ENCODE results near the gene ZNF148.

ZNF148 gene

DNA sequence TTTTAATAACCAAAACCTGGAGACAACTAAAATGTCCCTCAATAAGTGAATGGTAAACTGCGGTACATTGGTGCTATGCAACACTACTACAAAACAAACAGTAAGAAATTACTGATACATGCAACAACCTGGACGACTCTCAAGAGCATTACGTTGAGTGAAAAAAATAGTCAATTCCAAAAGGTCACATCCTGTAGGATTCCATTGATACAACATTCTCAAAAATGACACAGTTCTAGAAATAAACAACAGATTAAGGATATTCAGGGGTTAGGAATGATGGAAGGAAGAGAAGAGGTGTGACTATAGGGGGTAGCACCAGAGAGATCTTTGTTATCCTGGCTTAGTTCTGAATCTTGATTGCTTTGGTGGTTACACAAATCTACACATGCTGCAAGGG lies 72.2 kb downstream of the ZNF148 start:
- H3K9ac ChIP-seq (ENCODE audit: low read depth, low read length), result no peak overlapping the region
- H3K4me2 ChIP-seq (ENCODE audit: low read length), result no peak overlapping the region
- no peak overlapping the region for H3K4me3 ChIP-seq (ENCODE audit: low read length)
- H3K4me1 ChIP-seq (ENCODE audit: control insufficient read depth, insufficient read depth, low read length), result peaks cover 20% of the 10 kb centered on the region
- no peaks in the 10 kb centered on the region for H3K27me3 ChIP-seq (ENCODE audit: control insufficient read depth, insufficient read depth, low read length)
- no peaks in the 10 kb centered on the region for H3K9me3 ChIP-seq (replicated peaks; ENCODE audit: low read length)
- no peaks in the 10 kb centered on the region for H3K36me3 ChIP-seq (ENCODE audit: insufficient read depth, low read length)

DNA sequence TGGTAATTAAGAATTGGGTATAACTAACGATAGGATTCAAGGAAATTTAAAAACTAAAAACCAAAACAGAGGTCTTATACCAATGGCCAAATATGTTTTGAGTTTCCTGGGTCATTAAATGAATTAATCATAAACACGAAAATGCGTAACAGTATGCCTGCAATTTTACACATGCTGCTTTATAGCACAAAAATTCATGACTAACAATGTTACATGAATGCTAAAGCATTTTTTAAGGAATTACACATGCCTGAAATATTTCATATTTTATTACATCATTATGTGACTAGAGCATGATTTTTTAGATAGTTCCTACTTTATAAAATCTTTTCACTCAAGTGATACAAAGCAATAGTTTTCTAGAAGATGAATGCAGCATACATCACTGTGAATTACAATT lies 74.7 kb downstream of the ZNF148 start:
- Histone ChIP-seq H3K36me3 (ENCODE audit: insufficient read depth, low read length) (no peaks in the 10 kb centered on the region), H3K4me3 (ENCODE audit: low read length) (peak overlapping the region; percentile 44), H3K9me3 (replicated peaks; ENCODE audit: low read length) (no peaks in the 10 kb centered on the region), H3K9ac (ENCODE audit: low read depth, low read length) (peak overlapping the region; percentile 65), H3K27me3 (ENCODE audit: control insufficient read depth, insufficient read depth, low read length) (no peaks in the 10 kb centered on the region), H3K4me1 (ENCODE audit: control insufficient read depth, insufficient read depth, low read length) (peaks cover 20% of the 10 kb centered on the region), H3K4me2 (ENCODE audit: low read length) (peak overlapping the region; percentile 77)

DNA sequence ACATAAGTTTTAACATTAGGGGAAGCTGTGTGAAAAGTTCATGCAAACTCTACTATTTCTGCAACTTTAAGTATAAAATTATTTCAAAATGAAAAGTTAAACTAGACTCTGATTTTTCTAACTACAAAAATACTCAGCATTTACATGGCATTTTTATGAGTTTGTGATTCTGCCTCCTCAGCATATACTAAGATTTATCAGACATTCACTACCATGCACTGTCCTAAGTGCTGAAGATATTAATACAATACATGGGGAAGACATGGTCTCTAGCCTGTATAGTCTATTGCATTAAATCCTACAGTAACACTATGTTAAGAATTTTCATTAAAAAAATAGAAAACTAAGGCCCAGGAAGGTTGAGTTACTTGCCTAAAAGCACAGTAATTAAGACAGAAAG lies 80.7 kb downstream of the ZNF148 start:
- no peak overlapping the region for H3K4me3 ChIP-seq (ENCODE audit: low read length)
- H3K9ac ChIP-seq (ENCODE audit: low read depth, low read length), result no peak overlapping the region
- no peaks in the 10 kb centered on the region for H3K27me3 ChIP-seq (ENCODE audit: control insufficient read depth, insufficient read depth, low read length)
- no peaks in the 10 kb centered on the region for H3K4me1 ChIP-seq (ENCODE audit: control insufficient read depth, insufficient read depth, low read length)
- no peaks in the 10 kb centered on the region for H3K36me3 ChIP-seq (ENCODE audit: insufficient read depth, low read length)
- no peaks in the 10 kb centered on the region for H3K9me3 ChIP-seq (replicated peaks; ENCODE audit: low read length)
- H3K4me2 ChIP-seq (ENCODE audit: low read length), result no peak overlapping the region

DNA sequence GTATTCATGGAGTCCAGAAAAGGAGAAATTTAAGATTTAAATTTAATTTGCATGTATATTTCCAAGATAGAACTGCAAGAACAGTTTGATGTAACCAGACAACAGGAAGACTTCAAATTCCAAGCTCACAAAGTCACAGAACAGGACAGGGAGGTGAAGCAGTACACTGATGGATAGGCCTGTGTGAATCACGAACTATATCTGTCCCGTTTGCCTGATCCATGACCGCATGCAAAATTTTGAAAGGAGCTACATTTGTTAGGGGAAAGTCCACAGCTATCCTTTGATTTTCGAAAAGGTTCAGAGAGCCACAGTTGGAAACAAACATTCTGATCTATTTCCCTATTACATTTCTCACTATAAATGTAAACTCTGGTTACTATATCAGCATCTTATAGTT lies 83.1 kb downstream of the ZNF148 start:
- no peak overlapping the region for H3K9ac ChIP-seq (ENCODE audit: low read depth, low read length)
- H3K27me3 ChIP-seq (ENCODE audit: control insufficient read depth, insufficient read depth, low read length), result no peaks in the 10 kb centered on the region
- no peak overlapping the region for H3K4me2 ChIP-seq (ENCODE audit: low read length)
- no peaks in the 10 kb centered on the region for H3K4me1 ChIP-seq (ENCODE audit: control insufficient read depth, insufficient read depth, low read length)
- H3K9me3 ChIP-seq (replicated peaks; ENCODE audit: low read length), result no peaks in the 10 kb centered on the region
- no peak overlapping the region for H3K4me3 ChIP-seq (ENCODE audit: low read length)
- H3K36me3 ChIP-seq (ENCODE audit: insufficient read depth, low read length), result peaks cover 5% of the 10 kb centered on the region

DNA sequence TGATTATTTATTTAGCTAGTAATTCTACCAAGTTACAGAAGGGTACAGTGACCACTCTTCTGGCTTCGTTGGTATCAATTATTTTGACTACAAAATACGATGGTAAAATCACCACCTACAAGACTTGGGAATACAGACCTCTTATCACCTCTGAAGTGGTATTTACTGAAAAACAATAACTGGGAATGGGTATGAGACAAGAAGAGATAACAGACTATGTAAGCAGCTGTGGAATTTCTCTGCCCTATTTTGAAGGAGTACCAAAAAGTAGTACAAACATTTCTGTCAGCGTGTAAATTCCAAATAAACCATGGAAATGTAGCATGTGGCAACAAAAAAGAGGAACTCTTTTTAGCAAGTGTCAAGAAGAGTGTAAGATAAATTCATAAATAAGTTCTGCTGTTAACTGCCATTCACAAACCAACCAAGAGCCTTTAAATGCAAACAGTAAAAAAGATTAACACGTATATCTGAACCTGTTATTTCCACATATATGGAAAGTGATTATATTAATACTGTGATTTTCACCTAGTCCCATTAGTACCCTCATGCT lies 85.6 kb downstream of the ZNF148 start:
- Histone ChIP-seq H3K9me3 (replicated peaks; ENCODE audit: low read length) (no peaks in the 10 kb centered on the region), H3K4me2 (ENCODE audit: low read length) (no peak overlapping the region), H3K4me1 (ENCODE audit: control insufficient read depth, insufficient read depth, low read length) (no peaks in the 10 kb centered on the region), H3K36me3 (ENCODE audit: insufficient read depth, low read length) (peaks cover 5% of the 10 kb centered on the region), H3K4me3 (ENCODE audit: low read length) (no peak overlapping the region), H3K27me3 (ENCODE audit: control insufficient read depth, insufficient read depth, low read length) (no peaks in the 10 kb centered on the region), H3K9ac (ENCODE audit: low read depth, low read length) (no peak overlapping the region)

DNA sequence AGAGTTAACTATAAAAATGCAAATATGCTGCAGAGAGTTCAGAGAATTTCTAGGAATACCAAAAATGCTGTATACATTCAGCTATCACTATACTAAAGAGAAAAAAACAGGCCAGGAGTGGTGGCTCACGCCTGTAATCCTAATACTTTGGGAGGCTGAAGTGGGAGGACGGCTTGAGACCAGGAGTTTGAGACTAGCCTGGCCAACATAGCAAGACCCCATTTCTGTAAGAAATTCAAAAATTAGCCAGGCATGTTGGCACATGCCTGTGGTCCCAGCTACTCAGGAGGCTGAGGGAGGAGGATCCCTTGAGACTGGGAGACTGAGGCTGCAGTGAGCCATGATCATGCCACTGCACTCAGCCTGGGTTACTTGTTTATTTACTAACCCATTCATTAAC lies 87.9 kb downstream of the ZNF148 start:
- Histone ChIP-seq H3K4me2 (ENCODE audit: low read length) (no peak overlapping the region), H3K9ac (ENCODE audit: low read depth, low read length) (no peak overlapping the region), H3K4me3 (ENCODE audit: low read length) (no peak overlapping the region), H3K9me3 (replicated peaks; ENCODE audit: low read length) (no peaks in the 10 kb centered on the region), H3K36me3 (ENCODE audit: insufficient read depth, low read length) (peaks cover 5% of the 10 kb centered on the region), H3K27me3 (ENCODE audit: control insufficient read depth, insufficient read depth, low read length) (no peaks in the 10 kb centered on the region), H3K4me1 (ENCODE audit: control insufficient read depth, insufficient read depth, low read length) (peaks cover 6% of the 10 kb centered on the region)

DNA sequence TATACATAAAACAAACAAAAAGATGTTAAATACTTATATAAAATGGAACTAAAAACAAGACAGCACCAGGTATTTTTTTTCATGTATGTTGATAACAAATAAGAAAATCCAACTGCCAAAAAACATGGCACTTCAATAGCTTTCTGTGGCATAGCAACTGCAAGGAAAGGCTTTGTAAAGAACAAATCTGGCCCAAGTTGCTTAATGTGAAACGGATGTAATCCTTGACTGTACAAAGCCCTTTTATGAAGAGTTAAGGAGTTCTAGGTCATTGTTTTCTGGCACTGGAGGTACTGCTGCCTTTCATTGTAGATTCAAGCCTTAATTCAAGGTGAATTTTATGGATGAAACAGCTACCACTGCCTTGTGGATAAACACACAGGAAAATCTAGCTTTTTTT lies 93.7 kb downstream of the ZNF148 start:
- H3K4me2 ChIP-seq (ENCODE audit: low read length), result no peak overlapping the region
- H3K9me3 ChIP-seq (replicated peaks; ENCODE audit: low read length), result no peaks in the 10 kb centered on the region
- no peaks in the 10 kb centered on the region for H3K27me3 ChIP-seq (ENCODE audit: control insufficient read depth, insufficient read depth, low read length)
- H3K4me3 ChIP-seq (ENCODE audit: low read length), result no peak overlapping the region
- H3K36me3 ChIP-seq (ENCODE audit: insufficient read depth, low read length), result peaks cover 6% of the 10 kb centered on the region
- no peak overlapping the region for H3K9ac ChIP-seq (ENCODE audit: low read depth, low read length)
- H3K4me1 ChIP-seq (ENCODE audit: control insufficient read depth, insufficient read depth, low read length), result peaks cover 14% of the 10 kb centered on the region

DNA sequence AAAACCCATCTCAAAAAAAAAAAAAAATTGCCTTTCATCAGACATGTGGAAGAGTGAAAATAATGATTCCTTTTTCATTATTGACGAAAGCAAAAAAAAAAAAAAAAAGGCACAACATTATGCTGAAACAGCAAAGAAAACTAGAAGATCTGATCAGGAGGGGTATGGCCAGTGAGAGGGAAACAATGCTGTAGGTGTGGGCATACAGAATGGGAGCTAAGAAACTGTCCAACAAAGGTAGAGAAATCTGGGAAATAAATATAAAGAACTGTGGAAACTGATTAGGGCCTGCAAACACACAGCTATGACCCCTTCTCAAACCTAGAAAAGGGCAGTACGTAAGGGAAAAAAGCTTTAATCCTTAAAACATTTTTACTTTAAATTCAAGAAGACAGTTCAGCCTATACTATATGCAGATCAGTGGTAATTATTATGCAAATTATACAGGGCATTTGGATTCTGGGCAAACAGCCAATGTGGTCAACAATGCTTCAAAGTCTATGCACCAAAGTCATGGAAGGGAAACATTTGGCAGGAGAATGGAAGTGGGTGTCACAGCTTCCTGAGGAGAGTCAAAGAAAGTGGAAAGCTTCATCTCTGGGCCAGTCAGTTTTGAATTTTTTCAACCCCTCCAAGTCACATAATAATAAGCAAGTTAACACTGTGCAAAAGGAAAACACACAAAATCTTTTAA lies 94.3 kb downstream of the ZNF148 start:
- H3K36me3 ChIP-seq (ENCODE audit: insufficient read depth, low read length), result peaks cover 6% of the 10 kb centered on the region
- no peak overlapping the region for H3K9ac ChIP-seq (ENCODE audit: low read depth, low read length)
- H3K4me3 ChIP-seq (ENCODE audit: low read length), result no peak overlapping the region
- no peaks in the 10 kb centered on the region for H3K27me3 ChIP-seq (ENCODE audit: control insufficient read depth, insufficient read depth, low read length)
- H3K4me1 ChIP-seq (ENCODE audit: control insufficient read depth, insufficient read depth, low read length), result peaks cover 14% of the 10 kb centered on the region
- H3K9me3 ChIP-seq (replicated peaks; ENCODE audit: low read length), result no peaks in the 10 kb centered on the region
- H3K4me2 ChIP-seq (ENCODE audit: low read length), result no peak overlapping the region

DNA sequence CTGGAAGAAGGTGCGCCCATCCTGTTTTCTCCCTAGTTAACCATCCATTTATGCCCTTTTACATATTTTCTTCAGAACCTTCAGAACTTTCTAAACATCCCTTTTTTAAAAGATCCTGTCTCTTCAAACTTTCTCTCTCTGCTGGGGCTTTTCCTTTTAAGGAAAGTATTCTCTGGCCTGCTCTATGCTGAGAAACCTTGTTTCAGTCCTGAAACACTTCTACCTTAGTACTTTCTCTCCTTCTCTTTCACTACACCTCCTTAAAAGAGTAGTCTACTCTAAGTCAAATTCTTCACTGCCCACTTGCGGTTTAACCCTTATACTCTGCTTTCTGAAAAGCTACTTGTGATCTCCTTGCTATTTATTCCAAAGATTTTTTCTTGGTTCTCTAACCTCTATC lies 97.0 kb downstream of the ZNF148 start:
- Histone ChIP-seq H3K9ac (ENCODE audit: low read depth, low read length) (no peak overlapping the region), H3K36me3 (ENCODE audit: insufficient read depth, low read length) (peaks cover 6% of the 10 kb centered on the region), H3K4me3 (ENCODE audit: low read length) (no peak overlapping the region)

DNA sequence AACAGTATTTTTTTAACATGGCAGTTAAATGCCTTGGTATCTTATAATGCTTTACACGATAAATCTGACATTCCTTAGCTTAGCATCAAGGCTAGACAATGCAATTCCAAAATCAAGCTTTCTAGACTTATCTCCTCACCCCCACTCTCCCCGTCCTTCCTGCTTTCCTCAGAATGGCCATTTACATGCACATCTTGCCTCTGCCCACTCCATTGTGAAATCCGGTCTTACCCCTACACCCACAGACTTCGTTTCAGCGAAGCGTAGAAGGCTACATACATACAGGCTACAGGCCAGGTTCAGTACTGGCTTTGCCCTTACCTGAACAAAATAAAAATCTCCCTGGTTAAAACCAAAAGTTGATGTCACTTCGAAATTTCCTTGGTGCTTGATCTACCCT lies 104.0 kb downstream of the ZNF148 start:
- Histone ChIP-seq H3K4me1 (ENCODE audit: control insufficient read depth, insufficient read depth, low read length) (no peaks in the 10 kb centered on the region), H3K4me2 (ENCODE audit: low read length) (no peak overlapping the region), H3K36me3 (ENCODE audit: insufficient read depth, low read length) (peaks cover 8% of the 10 kb centered on the region), H3K9me3 (replicated peaks; ENCODE audit: low read length) (no peaks in the 10 kb centered on the region), H3K27me3 (ENCODE audit: control insufficient read depth, insufficient read depth, low read length) (no peaks in the 10 kb centered on the region), H3K9ac (ENCODE audit: low read depth, low read length) (no peak overlapping the region), H3K4me3 (ENCODE audit: low read length) (no peak overlapping the region)

More for the DNA sequence above, 97.0 kb downstream of the ZNF148 start:
- Histone ChIP-seq H3K9me3 (replicated peaks; ENCODE audit: low read length) (no peaks in the 10 kb centered on the region), H3K4me1 (ENCODE audit: control insufficient read depth, insufficient read depth, low read length) (peaks cover 13% of the 10 kb centered on the region), H3K27me3 (ENCODE audit: control insufficient read depth, insufficient read depth, low read length) (no peaks in the 10 kb centered on the region), H3K4me2 (ENCODE audit: low read length) (no peak overlapping the region)

DNA sequence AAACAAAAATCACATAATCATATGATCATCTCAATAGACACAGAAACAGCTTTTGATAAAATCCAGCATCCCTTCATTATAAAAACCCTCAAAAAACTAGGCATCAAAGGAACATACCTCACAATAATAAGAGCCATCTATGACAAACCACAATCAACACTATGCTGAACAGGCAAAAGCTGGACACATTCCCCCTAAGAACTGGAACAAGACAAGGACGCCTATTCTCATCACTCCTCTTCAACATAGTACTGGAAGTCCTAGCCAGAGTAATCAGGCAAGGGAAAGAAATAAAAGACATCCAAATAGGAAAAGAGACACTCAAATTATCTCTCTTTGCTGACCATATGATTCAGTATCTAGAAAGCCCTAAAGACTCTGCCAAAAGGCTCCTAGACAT lies 107.7 kb downstream of the ZNF148 start:
- no peaks in the 10 kb centered on the region for H3K4me1 ChIP-seq (ENCODE audit: control insufficient read depth, insufficient read depth, low read length)
- no peak overlapping the region for H3K9ac ChIP-seq (ENCODE audit: low read depth, low read length)
- H3K9me3 ChIP-seq (replicated peaks; ENCODE audit: low read length), result no peaks in the 10 kb centered on the region
- H3K4me3 ChIP-seq (ENCODE audit: low read length), result no peak overlapping the region
- no peak overlapping the region for H3K4me2 ChIP-seq (ENCODE audit: low read length)
- H3K36me3 ChIP-seq (ENCODE audit: insufficient read depth, low read length), result peaks cover 16% of the 10 kb centered on the region
- no peaks in the 10 kb centered on the region for H3K27me3 ChIP-seq (ENCODE audit: control insufficient read depth, insufficient read depth, low read length)

DNA sequence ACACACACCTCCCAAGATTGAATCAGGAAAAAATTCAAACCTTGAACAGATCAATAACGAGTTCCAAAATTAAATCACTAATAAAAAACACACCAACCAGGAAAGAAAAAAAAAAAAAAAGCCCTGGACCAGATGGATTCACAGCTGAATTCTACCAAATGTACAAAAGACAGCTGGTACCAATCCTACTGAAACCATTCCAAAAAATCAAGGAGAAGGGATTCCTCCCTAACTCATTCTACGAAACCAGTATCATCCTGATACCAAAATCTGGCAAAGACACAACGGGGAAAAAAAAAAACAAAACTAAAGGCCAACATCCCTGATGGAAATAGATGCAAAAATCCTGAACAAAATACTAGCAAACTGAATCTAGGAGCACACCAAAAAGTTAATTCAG lies 108.2 kb downstream of the ZNF148 start:
- Histone ChIP-seq H3K36me3 (ENCODE audit: insufficient read depth, low read length) (peaks cover 16% of the 10 kb centered on the region), H3K9ac (ENCODE audit: low read depth, low read length) (no peak overlapping the region), H3K9me3 (replicated peaks; ENCODE audit: low read length) (no peaks in the 10 kb centered on the region), H3K4me3 (ENCODE audit: low read length) (no peak overlapping the region), H3K4me2 (ENCODE audit: low read length) (no peak overlapping the region), H3K4me1 (ENCODE audit: control insufficient read depth, insufficient read depth, low read length) (no peaks in the 10 kb centered on the region), H3K27me3 (ENCODE audit: control insufficient read depth, insufficient read depth, low read length) (no peaks in the 10 kb centered on the region)
